ENCODE results near the gene SCCPDH.
"Not testable (repeated sequence)": the region's sequence is repeated elsewhere in the genome, so short reads cannot be mapped to it uniquely, and the experiment has no call there.

SCCPDH gene

DNA sequence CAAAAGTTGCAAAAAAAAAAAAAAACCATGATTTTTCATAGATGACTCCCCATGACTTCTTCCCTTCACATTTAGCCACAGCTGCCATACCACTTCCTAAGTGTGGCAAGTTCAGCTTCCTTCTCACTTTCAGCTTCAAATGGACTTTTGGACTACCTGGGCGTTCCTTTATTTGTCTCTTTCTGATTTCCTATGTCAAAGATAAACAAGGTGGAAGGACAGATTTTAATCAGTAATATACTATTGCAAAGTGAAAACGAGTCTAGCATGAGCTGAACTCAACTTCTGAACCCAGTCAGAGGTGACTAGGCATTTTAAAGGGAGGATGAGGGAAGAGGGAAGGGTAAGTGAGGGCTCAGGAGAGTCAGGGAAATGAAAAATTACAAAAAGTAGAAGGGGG is 14.4 kb upstream of the SCCPDH start:
- Histone ChIP-seq H3K36me3 (replicated peaks; ENCODE audit: low read depth, low read length) (no peaks in the 10 kb centered on the region), H3K79me2 (ENCODE audit: low read length) (no peaks in the 10 kb centered on the region), H2AFZ (ENCODE audit: low read depth, low read length) (no peak overlapping the region), H3K4me2 (ENCODE audit: low read length) (no peak overlapping the region), H3K9ac (ENCODE audit: low read length) (no peak overlapping the region), H4K20me1 (ENCODE audit: insufficient read depth, low read length) (no peaks in the 10 kb centered on the region), H3K27me3 (ENCODE audit: low read depth, low read length) (peaks cover 7% of the 10 kb centered on the region; the same call in 1 of the 2 replicates), H3K4me1 (ENCODE audit: low read length) (no peaks in the 10 kb centered on the region), H3K9me3 (ENCODE audit: insufficient read depth, low read length) (no peaks in the 10 kb centered on the region), H3K4me3 (ENCODE audit: low read length) (no peak overlapping the region), H3K27ac (ENCODE audit: low read length) (no peak overlapping the region)
- TF ChIP-seq, protein P1, sequence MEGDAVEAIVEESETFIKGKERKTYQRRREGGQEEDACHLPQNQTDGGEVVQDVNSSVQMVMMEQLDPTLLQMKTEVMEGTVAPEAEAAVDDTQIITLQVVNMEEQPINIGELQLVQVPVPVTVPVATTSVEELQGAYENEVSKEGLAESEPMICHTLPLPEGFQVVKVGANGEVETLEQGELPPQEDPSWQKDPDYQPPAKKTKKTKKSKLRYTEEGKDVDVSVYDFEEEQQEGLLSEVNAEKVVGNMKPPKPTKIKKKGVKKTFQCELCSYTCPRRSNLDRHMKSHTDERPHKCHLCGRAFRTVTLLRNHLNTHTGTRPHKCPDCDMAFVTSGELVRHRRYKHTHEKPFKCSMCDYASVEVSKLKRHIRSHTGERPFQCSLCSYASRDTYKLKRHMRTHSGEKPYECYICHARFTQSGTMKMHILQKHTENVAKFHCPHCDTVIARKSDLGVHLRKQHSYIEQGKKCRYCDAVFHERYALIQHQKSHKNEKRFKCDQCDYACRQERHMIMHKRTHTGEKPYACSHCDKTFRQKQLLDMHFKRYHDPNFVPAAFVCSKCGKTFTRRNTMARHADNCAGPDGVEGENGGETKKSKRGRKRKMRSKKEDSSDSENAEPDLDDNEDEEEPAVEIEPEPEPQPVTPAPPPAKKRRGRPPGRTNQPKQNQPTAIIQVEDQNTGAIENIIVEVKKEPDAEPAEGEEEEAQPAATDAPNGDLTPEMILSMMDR (IDR thresholded peaks at IDR 0.05; ENCODE audit: low read depth, low read length) = no peak
- TF ChIP-seq EZH2phosphoT487 (IDR thresholded peaks at IDR 0.05; ENCODE audit: low read depth) = no peak

DNA sequence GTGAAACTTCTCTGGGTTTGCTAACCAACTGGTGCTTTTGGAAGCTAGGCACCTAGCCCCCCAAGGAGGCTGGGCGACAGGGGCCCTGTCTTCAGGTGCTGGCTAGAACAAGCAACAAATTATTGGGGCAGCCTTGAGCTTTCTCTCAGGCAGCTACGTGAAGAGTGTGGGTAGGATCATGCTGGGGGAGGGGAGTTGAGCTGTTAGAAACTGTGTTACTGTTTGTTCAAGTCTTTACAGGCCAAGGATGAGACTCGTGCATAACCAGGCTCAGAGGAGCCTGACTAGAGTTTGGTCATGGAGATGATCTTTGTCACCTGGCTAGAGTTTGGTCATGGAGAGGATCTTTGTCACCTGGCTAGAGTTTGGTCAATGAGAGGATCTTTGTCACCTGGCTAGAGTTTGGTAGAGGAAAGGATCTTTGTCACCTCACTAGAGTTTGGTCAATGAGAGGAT is 12.6 kb upstream of the SCCPDH start:
- Histone ChIP-seq H3K4me2 (ENCODE audit: low read length) (no peak overlapping the region), H3K79me2 (ENCODE audit: low read length) (no peaks in the 10 kb centered on the region), H3K27me3 (ENCODE audit: low read depth, low read length) (peaks cover 7% of the 10 kb centered on the region; the same call in 1 of the 2 replicates), H3K9ac (ENCODE audit: low read length) (no peak overlapping the region), H3K4me1 (ENCODE audit: low read length) (no peaks in the 10 kb centered on the region), H2AFZ (ENCODE audit: low read depth, low read length) (no peak overlapping the region), H3K36me3 (replicated peaks; ENCODE audit: low read depth, low read length) (no peaks in the 10 kb centered on the region), H3K4me3 (ENCODE audit: low read length) (no peak overlapping the region), H3K9me3 (ENCODE audit: insufficient read depth, low read length) (no peaks in the 10 kb centered on the region), H4K20me1 (ENCODE audit: insufficient read depth, low read length) (no peaks in the 10 kb centered on the region), H3K27ac (ENCODE audit: low read length) (no peak overlapping the region)
- TF ChIP-seq EZH2phosphoT487 (IDR thresholded peaks at IDR 0.05; ENCODE audit: low read depth) = no peak
- TF ChIP-seq, protein P1 (IDR thresholded peaks at IDR 0.05; ENCODE audit: low read depth, low read length) = no peak

DNA sequence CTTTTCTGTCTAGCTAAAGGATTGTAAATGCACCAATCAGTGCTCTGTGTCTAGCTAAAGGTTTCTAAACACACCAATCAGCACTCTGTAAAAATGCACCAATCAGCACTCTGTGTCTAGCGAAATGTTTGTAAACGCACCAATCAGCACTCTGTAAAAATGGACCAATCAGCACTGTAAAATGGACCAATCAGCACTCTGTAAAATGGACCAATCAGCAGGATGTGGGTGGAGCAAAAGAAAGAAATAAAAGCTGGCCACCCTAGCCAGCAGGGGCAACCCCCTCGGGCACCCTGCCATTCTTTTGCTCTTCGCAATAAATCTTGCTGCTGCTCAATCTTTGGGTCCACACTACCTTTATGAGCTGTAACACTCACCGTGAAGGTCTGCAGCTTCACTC is 11.8 kb upstream of the SCCPDH start:
- not testable (repeated sequence) for H3K4me2 ChIP-seq (ENCODE audit: low read length); H3K9ac ChIP-seq (ENCODE audit: low read length); H3K36me3 ChIP-seq (replicated peaks; ENCODE audit: low read depth, low read length); H3K27me3 ChIP-seq (ENCODE audit: low read depth, low read length); H3K79me2 ChIP-seq (ENCODE audit: low read length); H3K27ac ChIP-seq (ENCODE audit: low read length); H4K20me1 ChIP-seq (ENCODE audit: insufficient read depth, low read length); H3K4me1 ChIP-seq (ENCODE audit: low read length); H3K4me3 ChIP-seq (ENCODE audit: low read length); H2AFZ ChIP-seq (ENCODE audit: low read depth, low read length); H3K9me3 ChIP-seq (ENCODE audit: insufficient read depth, low read length)

DNA sequence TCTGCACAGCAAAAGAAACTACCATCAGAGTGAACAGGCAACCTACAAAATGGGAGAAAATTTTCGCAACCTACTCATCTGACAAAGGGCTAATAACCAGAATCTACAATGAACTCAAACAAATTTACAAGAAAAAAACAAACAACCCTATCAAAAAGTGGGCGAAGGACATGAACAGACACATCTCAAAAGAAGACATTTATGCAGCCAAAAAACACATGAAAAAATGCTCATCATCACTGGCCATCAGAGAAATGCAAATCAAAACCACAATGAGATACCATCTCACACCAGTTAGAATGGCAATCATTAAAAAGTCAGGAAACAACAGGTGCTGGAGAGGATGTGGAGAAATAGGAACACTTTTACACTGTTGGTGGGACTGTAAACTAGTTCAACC is 4.8 kb upstream of the SCCPDH start:
- not testable (repeated sequence) for H3K4me1 ChIP-seq (ENCODE audit: low read length); H3K4me2 ChIP-seq (ENCODE audit: low read length); H3K9ac ChIP-seq (ENCODE audit: low read length); H3K79me2 ChIP-seq (ENCODE audit: low read length); H3K9me3 ChIP-seq (ENCODE audit: insufficient read depth, low read length); H3K4me3 ChIP-seq (ENCODE audit: low read length); H3K36me3 ChIP-seq (replicated peaks; ENCODE audit: low read depth, low read length); H3K27me3 ChIP-seq (ENCODE audit: low read depth, low read length); H4K20me1 ChIP-seq (ENCODE audit: insufficient read depth, low read length); H2AFZ ChIP-seq (ENCODE audit: low read depth, low read length); H3K27ac ChIP-seq (ENCODE audit: low read length)

DNA sequence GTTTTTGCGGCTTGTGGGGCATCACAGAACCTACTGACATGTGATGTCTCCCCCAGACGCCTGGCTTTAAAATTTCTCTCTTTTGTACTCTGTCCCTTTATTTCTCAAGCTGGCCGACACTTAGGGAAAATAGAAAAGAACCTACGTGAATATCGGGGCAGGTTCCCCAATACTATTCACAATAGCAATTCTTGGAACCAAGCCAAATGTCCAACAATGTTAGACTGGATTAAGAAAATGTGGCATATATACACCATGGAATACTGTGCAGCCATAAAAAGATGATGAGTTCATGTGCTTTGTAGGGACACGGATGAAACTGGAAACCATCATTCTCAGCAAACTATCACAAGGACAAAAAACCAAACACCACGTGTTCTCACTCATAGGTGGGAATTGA is 3.4 kb upstream of the SCCPDH start:
- H3K4me2 ChIP-seq (ENCODE audit: low read length); H3K27ac ChIP-seq (ENCODE audit: low read length); H3K27me3 ChIP-seq (ENCODE audit: low read depth, low read length); H3K4me3 ChIP-seq (ENCODE audit: low read length); H3K36me3 ChIP-seq (replicated peaks; ENCODE audit: low read depth, low read length); H3K4me1 ChIP-seq (ENCODE audit: low read length); H3K9ac ChIP-seq (ENCODE audit: low read length); H2AFZ ChIP-seq (ENCODE audit: low read depth, low read length); H3K9me3 ChIP-seq (ENCODE audit: insufficient read depth, low read length); H4K20me1 ChIP-seq (ENCODE audit: insufficient read depth, low read length): not testable (repeated sequence)
- H3K79me2 ChIP-seq (ENCODE audit: low read length) = peaks cover 11% of the 10 kb centered on the region
